ENCODE results near the gene CDK5RAP2.
"Not testable (repeated sequence)": the region's sequence is repeated elsewhere in the genome, so short reads cannot be mapped to it uniquely, and the experiment has no call there.

Gene CDK5RAP2

GRCh38 chr9:120587328-120587727 is 7.4 kb upstream of the CDK5RAP2 start:
- DNase-seq: no peak

GRCh38 chr9:120583958-120584369 is 4.0 kb upstream of the CDK5RAP2 start:
- DNase-seq: no peak

- DNase-seq: no peak
Measured at GRCh38 chr9:120579139-120580050, 572 bp downstream of the CDK5RAP2 start.

- DNase-seq: no peak
Measured at GRCh38 chr9:120574473-120574872, 5.5 kb downstream of the CDK5RAP2 start.

GRCh38 chr9:120572472-120572871 is 7.5 kb downstream of the CDK5RAP2 start:
- DNase-seq: no peak

- DNase-seq: no peak
Measured at GRCh38 chr9:120571443-120572257, 8.3 kb downstream of the CDK5RAP2 start.

- no peak for DNase-seq
Measured at GRCh38 chr9:120570296-120570695, 9.7 kb downstream of the CDK5RAP2 start.

- DNase-seq: no peak
Measured at GRCh38 chr9:120569556-120569955, 10.4 kb downstream of the CDK5RAP2 start.

GRCh38 chr9:120568816-120569215 is 11.2 kb downstream of the CDK5RAP2 start:
- DNase-seq: no peak

- DNase-seq: no peak
Measured at GRCh38 chr9:120567874-120568273, 12.1 kb downstream of the CDK5RAP2 start.

- no peak for DNase-seq
Measured at GRCh38 chr9:120567081-120567480, 12.9 kb downstream of the CDK5RAP2 start.

- no peak for DNase-seq
Measured at GRCh38 chr9:120564589-120564988, 15.4 kb downstream of the CDK5RAP2 start.

- DNase-seq: no peak
Measured at GRCh38 chr9:120562861-120563443, 17.0 kb downstream of the CDK5RAP2 start.

GRCh38 chr9:120561709-120562108 is 18.3 kb downstream of the CDK5RAP2 start:
- no peak for DNase-seq

- no peak for DNase-seq
Measured at GRCh38 chr9:120559546-120559945, 20.4 kb downstream of the CDK5RAP2 start.

GRCh38 chr9:120558454-120558853 is 21.5 kb downstream of the CDK5RAP2 start:
- DNase-seq: no peak

- no peak for DNase-seq
Measured at GRCh38 chr9:120557205-120557604, 22.8 kb downstream of the CDK5RAP2 start.

GRCh38 chr9:120556775-120557174 is 23.2 kb downstream of the CDK5RAP2 start:
- DNase-seq: no peak

- no peak for DNase-seq
Measured at GRCh38 chr9:120555839-120556238, 24.1 kb downstream of the CDK5RAP2 start.

GRCh38 chr9:120552210-120552704 is 27.7 kb downstream of the CDK5RAP2 start:
- not testable (repeated sequence) for DNase-seq

GRCh38 chr9:120545701-120546550 is 34.0 kb downstream of the CDK5RAP2 start:
- no peak for DNase-seq

- no peak for DNase-seq
Measured at GRCh38 chr9:120544441-120544840, 35.5 kb downstream of the CDK5RAP2 start.

All from NCI-H2227 treated with DMSO at 0.1 percent for 48 hours (cell line).